GM13976 (cell line): ENCODE measurements around the gene DHRSX.

Experiments used
- DNase-seq: peaks from one replicate; pipeline ENCODE4 v3.0.0; 2012; ENCODE audit warnings: low spot score
- CTCF ChIP-seq: IDR thresholded peaks from 2 replicates; pipeline ENCODE4 v1.5.1; 2012; ENCODE audit warnings: borderline replicate concordance, mild to moderate bottlenecking; ENCODE audit not compliant: insufficient read depth; ENCODE audit errors: extremely low read depth, missing control alignments, control extremely low read depth
- in situ Hi-C: fragments of 300-500 bp; cut with MboI; formaldehyde crosslinking; loops from one replicate; pipeline ENCODE4 v1.12.0; 2022; ENCODE audit warnings: low sequenced_read_pairs, mixed read lengths, inconsistent platforms; ENCODE audit not compliant: unreplicated experiment

Gene DHRSX

GRCh38 chrX:2427737-2428136 is 73.0 kb downstream of the DHRSX start:
- no peak for TF ChIP-seq CTCF
- in situ Hi-C loops: no loop called here
- DNase-seq: no peak

- no peak for DNase-seq
- TF ChIP-seq CTCF: no peak
- in situ Hi-C loops: no loop called here
These were observed 73.6 kb downstream of the DHRSX start for GRCh38 chrX:2427147-2427546.

- no peak for TF ChIP-seq CTCF
- in situ Hi-C loops: no loop called here
These were observed 74.4 kb downstream of the DHRSX start for GRCh38 chrX:2426289-2426882.

GRCh38 chrX:2425286-2426071 is 75.3 kb downstream of the DHRSX start:
- in situ Hi-C loops: no loop called here
- TF ChIP-seq CTCF: no peak
- DNase-seq: no peak

More at GRCh38 chrX:2426289-2426882, 74.4 kb downstream of the DHRSX start:
- DNase-seq: no peak

- TF ChIP-seq CTCF: no peak
- in situ Hi-C loops: no loop called here
- no peak for DNase-seq
These were observed 76.5 kb downstream of the DHRSX start for GRCh38 chrX:2424317-2424716.

- DNase-seq: no peak
- in situ Hi-C loops: no loop called here
- no peak for TF ChIP-seq CTCF
These were observed 76.9 kb downstream of the DHRSX start for GRCh38 chrX:2423899-2424298.
